OCI-LY1 (cell line): ENCODE data around the gene CDC34.
A peak's percentile ranks its signal among the peaks of the same experiment; 100 is the strongest.

Experiments
- H2AFZ ChIP-seq: fragments of 200-600 bp; sonication (generic), shearing (Covaris generic); 2 replicates; pipeline ENCODE4 v1.6.0; 2014; ENCODE audit warnings: antibody characterized with exemption, mild to moderate bottlenecking, low read length
- H3F3A ChIP-seq: fragments of 200-600 bp; sonication (generic), shearing (Covaris generic); 2 replicates; pipeline ENCODE4 v1.6.0; 2014; ENCODE audit warnings: mild to moderate bottlenecking, antibody characterized with exemption, low read length, moderate library complexity; ENCODE audit not compliant: insufficient read depth
- H3K27ac ChIP-seq: fragments of 200-600 bp; sonication (generic); 2 replicates; pipeline ENCODE4 v1.5.1; 2014; ENCODE audit warnings: low read length, mixed run types, mild to moderate bottlenecking, low read depth; ENCODE audit not compliant: poor library complexity, severe bottlenecking
- H3K27me3 ChIP-seq: fragments of 200-600 bp; sonication (generic); 2 replicates; pipeline ENCODE4 v1.6.0; 2014; ENCODE audit warnings: antibody characterized with exemption, mild to moderate bottlenecking, low read length, moderate library complexity; ENCODE audit not compliant: insufficient read depth
- H3K36me3 ChIP-seq: fragments of 200-600 bp; sonication (generic); 2 replicates; pipeline ENCODE4 v1.6.1; 2014; ENCODE audit warnings: mild to moderate bottlenecking, antibody characterized with exemption, low read length, moderate library complexity, mixed read lengths; ENCODE audit not compliant: insufficient read depth
- H3K4me1 ChIP-seq: fragments of 200-600 bp; sonication (generic); 2 replicates; pipeline ENCODE4 v1.5.1; 2014; ENCODE audit warnings: mild to moderate bottlenecking, low read length, moderate library complexity; ENCODE audit not compliant: insufficient read depth, severe bottlenecking
- H3K4me2 ChIP-seq: fragments of 200-600 bp; sonication (generic), shearing (Covaris generic); 2 replicates; pipeline ENCODE4 v1.6.1; 2014; ENCODE audit warnings: low read length
- H3K4me3 ChIP-seq: fragments of 200-600 bp; sonication (generic); 2 replicates; pipeline ENCODE4 v1.5.1; 2014; ENCODE audit warnings: low read length, low read depth, mild to moderate bottlenecking, mixed read lengths; ENCODE audit not compliant: poor library complexity, severe bottlenecking
- H3K79me2 ChIP-seq: fragments of 200-600 bp; shearing (Covaris generic); 2 replicates; pipeline ENCODE4 v1.6.1; 2016; ENCODE audit warnings: mixed run types, low read length, mixed read lengths; ENCODE audit not compliant: insufficient read depth
- H3K9ac ChIP-seq: fragments of 200-600 bp; sonication (generic), shearing (Covaris generic); 2 replicates; pipeline ENCODE4 v1.6.1; 2014; ENCODE audit warnings: mild to moderate bottlenecking, low read length, mixed read lengths
- H3K9me2 ChIP-seq: fragments of 200-600 bp; sonication (generic), shearing (Covaris generic); 2 replicates; pipeline ENCODE4 v1.6.1; 2014; ENCODE audit warnings: low read depth, mild to moderate bottlenecking, low read length, mixed read lengths
- H3K9me3 ChIP-seq: fragments of 200-600 bp; shearing (Covaris generic); 2 replicates; pipeline ENCODE4 v1.6.1; 2014; ENCODE audit warnings: low read length, mixed read lengths
- H4K20me1 ChIP-seq: fragments of 200-600 bp; sonication (generic), shearing (Covaris generic); 2 replicates; pipeline ENCODE4 v1.6.0; 2016; ENCODE audit warnings: mild to moderate bottlenecking, low read length; ENCODE audit not compliant: insufficient read depth
- CTCF ChIP-seq: fragments of 200-600 bp; sonication (generic), shearing (Covaris generic); IDR thresholded peaks from 2 replicates; pipeline ENCODE4 v1.5.1; 2017; ENCODE audit warnings: mild to moderate bottlenecking, antibody characterized with exemption, low read length, moderate library complexity, mixed read lengths
- EZH2 ChIP-seq: fragments of 200-600 bp; sonication (generic), shearing (Covaris generic); IDR thresholded peaks from 2 replicates; pipeline ENCODE4 v1.8.0; 2017; ENCODE audit warnings: borderline replicate concordance, mixed run types, mild to moderate bottlenecking, antibody characterized with exemption, low read length, moderate library complexity, mixed read lengths

Gene CDC34

DNA sequence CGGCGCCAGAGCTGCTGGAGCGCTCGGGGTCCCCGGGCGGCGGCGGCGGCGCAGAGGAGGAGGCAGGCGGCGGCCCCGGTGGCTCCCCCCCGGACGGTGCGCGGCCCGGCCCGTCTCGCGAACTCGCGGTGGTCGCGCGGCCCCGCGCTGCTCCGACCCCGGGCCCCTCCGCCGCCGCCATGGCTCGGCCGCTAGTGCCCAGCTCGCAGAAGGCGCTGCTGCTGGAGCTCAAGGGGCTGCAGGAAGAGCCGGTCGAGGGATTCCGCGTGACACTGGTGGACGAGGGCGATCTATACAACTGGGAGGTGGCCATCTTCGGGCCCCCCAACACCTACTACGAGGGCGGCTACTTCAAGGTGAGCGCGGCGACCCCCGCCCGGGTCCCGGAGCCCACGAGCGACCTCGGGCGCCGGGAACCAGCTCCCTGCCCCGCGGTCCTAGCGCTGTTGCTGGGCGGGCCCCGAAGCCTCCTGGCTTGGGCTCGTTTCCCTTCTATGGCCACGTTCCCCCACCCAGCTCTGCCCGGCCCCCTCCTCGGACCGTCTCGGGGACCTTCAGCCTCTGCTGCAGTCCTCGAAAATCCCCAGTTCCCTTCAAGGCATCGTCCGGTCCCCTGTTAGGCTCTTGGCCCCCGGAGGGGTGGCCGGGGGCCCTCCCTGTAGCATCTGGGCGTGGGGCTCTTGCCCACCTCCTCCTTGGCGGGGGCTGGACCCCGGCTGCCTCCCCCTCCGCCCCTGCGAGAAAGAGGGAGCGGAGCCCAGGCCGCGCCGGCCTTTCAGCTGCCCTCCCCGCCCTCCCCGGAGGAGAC is at the start of gene CDC34:
Gene CDC34, plus strand, starts transcription at position 8 of the 808 bp plus-strand sequence. Its CDS starts 172 bp downstream, at position 180.
- H2AFZ ChIP-seq = no peak within 1 kb of the TSS
- H3K9me3 ChIP-seq = no peaks in the 10 kb centered on the region
- H3K27me3 ChIP-seq = no peaks in the 10 kb centered on the region
- no peak within 1 kb of the TSS for H3K27ac ChIP-seq
- TF ChIP-seq EZH2 (no peak), CTCF (no peak)
- peak within 1 kb of the TSS; percentile 85 for H3K4me2 ChIP-seq
- H3K79me2 ChIP-seq = no peaks in the 10 kb centered on the region
- no peaks in the 10 kb centered on the region for H3K9me2 ChIP-seq
- no peaks in the 10 kb centered on the region for H3F3A ChIP-seq
- peaks cover 25% of the 10 kb centered on the region for H3K4me1 ChIP-seq
- H3K36me3 ChIP-seq = peaks cover 9% of the 10 kb centered on the region
- no peaks in the 10 kb centered on the region for H4K20me1 ChIP-seq
- H3K9ac ChIP-seq = peak within 1 kb of the TSS; percentile 87
- H3K4me3 ChIP-seq = peak within 1 kb of the TSS; percentile 95

- Histone ChIP-seq H3K4me1 (no peaks in the 10 kb centered on the region), H3K27me3 (no peaks in the 10 kb centered on the region), H3K9me3 (0 out of 2 replicates have a peak, but pooled peaks cover 3% of the 10 kb centered on the region), H3K9ac (no peak overlapping the region), H3K27ac (no peak overlapping the region), H3K9me2 (no peaks in the 10 kb centered on the region), H4K20me1 (no peaks in the 10 kb centered on the region), H3K4me2 (no peak overlapping the region), H3K79me2 (no peaks in the 10 kb centered on the region), H2AFZ (no peak overlapping the region), H3K36me3 (no peaks in the 10 kb centered on the region), H3F3A (peaks cover 9% of the 10 kb centered on the region), H3K4me3 (no peak overlapping the region)
- TF ChIP-seq EZH2 (no peak), CTCF (peak; percentile 11; the same call in 1 of the 2 replicates)
Observed at GRCh38 chr19:482186-483041, 49.1 kb upstream of the CDC34 start.

- Histone ChIP-seq H3K9me2 (no peaks in the 10 kb centered on the region), H3K9ac (no peak overlapping the region), H3F3A (peaks cover 9% of the 10 kb centered on the region), H3K4me3 (no peak overlapping the region), H3K36me3 (no peaks in the 10 kb centered on the region; the same call in 1 of the 2 replicates), H2AFZ (no peak overlapping the region), H3K4me2 (no peak overlapping the region), H3K9me3 (0 out of 2 replicates have a peak, but pooled peaks cover 3% of the 10 kb centered on the region), H3K4me1 (no peaks in the 10 kb centered on the region), H3K27ac (no peak overlapping the region), H3K27me3 (no peaks in the 10 kb centered on the region), H3K79me2 (no peaks in the 10 kb centered on the region), H4K20me1 (no peaks in the 10 kb centered on the region)
- TF ChIP-seq EZH2 = no peak
Observed at GRCh38 chr19:483332-484072, 48.1 kb upstream of the CDC34 start.
